HepG2 (cell line): ENCODE results near the gene FNDC3B. TPM values are rescaled to one million over a fixed set of nuclear protein-coding genes. Genes with fewer than 3 reads are reported as not detected.

Experiments
- ARNTL ChIP-seq: sonication (generic); formaldehyde crosslinking; IDR thresholded peaks from 2 replicates; pipeline ENCODE4 v1.4.0; 2020; ENCODE audit warnings: mild to moderate bottlenecking, missing genetic modification reagents
- BRCA1 ChIP-seq: sonication (generic); formaldehyde crosslinking; IDR thresholded peaks from 2 replicates; pipeline ENCODE4 v1.4.0; 2020; ENCODE audit warnings: missing genetic modification reagents
- DMAP1 ChIP-seq: IDR thresholded peaks from 2 replicates; pipeline ENCODE4 v1.6.1; 2016
- GTF2F1 ChIP-seq: fragments of 150-350 bp; IDR thresholded peaks from 2 replicates; pipeline ENCODE4 v1.6.1; 2014; ENCODE audit warnings: low read length
- HES4 ChIP-seq: sonication (generic); formaldehyde crosslinking; IDR thresholded peaks from 2 replicates; pipeline ENCODE4 v1.9.0; 2021; ENCODE audit warnings: mild to moderate bottlenecking, missing genetic modification reagents, borderline replicate concordance
- NCOA1 ChIP-seq: sonication (generic); formaldehyde crosslinking; IDR thresholded peaks from 2 replicates; pipeline ENCODE4 v1.9.0; 2021; ENCODE audit warnings: missing genetic modification reagents
- SNAPC2 ChIP-seq: sonication (generic); formaldehyde crosslinking; IDR thresholded peaks from 2 replicates; pipeline ENCODE4 v1.8.1; 2022; ENCODE audit warnings: mild to moderate bottlenecking, missing genetic modification reagents
- ZNF121 ChIP-seq: sonication (generic); formaldehyde crosslinking; IDR thresholded peaks from 2 replicates; pipeline ENCODE4 v1.5.0; 2020; ENCODE audit warnings: mild to moderate bottlenecking, missing genetic modification reagents
- ZNF17 ChIP-seq: sonication (generic); formaldehyde crosslinking; IDR thresholded peaks from 2 replicates; pipeline ENCODE4 v1.5.0; 2020; ENCODE audit warnings: mild to moderate bottlenecking, missing genetic modification reagents
- ZNF484 ChIP-seq: sonication (generic); formaldehyde crosslinking; IDR thresholded peaks from 2 replicates; pipeline ENCODE4 v1.5.1; 2020; ENCODE audit warnings: mild to moderate bottlenecking, low read depth, missing genetic modification reagents, borderline replicate concordance
- polyA plus RNA-seq, 8 experiments: library from polyadenylated mRNA; depleted of rRNA in 3 of 8; stranded (reverse) in 7 of 8; unstranded in 1 of 8; fragments of >200 nt; fragmentation: Illumina TruSeq in 4 of 8; extraction: Trizol in 4 of 8; gene quantifications; 2 replicates each; pipeline versions ENCODE4 v1.2.1 to v1.2.3, GENCODE V29; 2011 to 2016; ENCODE audit warnings: low read depth in 4 of 8, missing spikeins in 1 of 8, mixed read lengths in 1 of 8; ENCODE audit not compliant: insufficient read depth in 1 of 8
- total RNA-seq, 5 experiments: library from RNA; depleted of rRNA; stranded (reverse); fragments of >200 nt; fragmentation: Illumina TruSeq; extraction: Trizol; gene quantifications; 2 replicates each; pipeline ENCODE4 v1.2.3, GENCODE V29; 2016; ENCODE audit warnings: low read depth in 1 of 5
- TF ChIP-seq, protein P1 (sequence below): sonication (generic); formaldehyde crosslinking; IDR thresholded peaks from 2 replicates; pipeline ENCODE4 v1.4.0; 2020; ENCODE audit warnings: missing genetic modification reagents, low read depth, mild to moderate bottlenecking, borderline replicate concordance
- TF ChIP-seq, protein P2 (sequence below): IDR thresholded peaks from 2 replicates; pipeline ENCODE4 v1.6.1; 2016; ENCODE audit warnings: missing compliant biosample characterization, missing genetic modification reagents, borderline replicate concordance
- TF ChIP-seq, protein P3 (sequence below): IDR thresholded peaks from 2 replicates; pipeline ENCODE4 v1.6.1; 2016; ENCODE audit warnings: missing compliant biosample characterization, missing genetic modification reagents, borderline replicate concordance
- TF ChIP-seq, protein P4 (sequence below): sonication (generic); formaldehyde crosslinking; IDR thresholded peaks from 2 replicates; pipeline ENCODE4 v1.4.0; 2020; ENCODE audit warnings: missing genetic modification reagents
- TF ChIP-seq, protein P5 (sequence below): sonication (generic); formaldehyde crosslinking; IDR thresholded peaks from 2 replicates; pipeline ENCODE4 v1.4.0; 2020; ENCODE audit warnings: missing genetic modification reagents
- TF ChIP-seq, protein P6 (sequence below): IDR thresholded peaks from 2 replicates; pipeline ENCODE4 v1.6.1; 2016
- TF ChIP-seq, protein P7 (sequence below): sonication (generic); formaldehyde crosslinking; IDR thresholded peaks from 2 replicates; pipeline ENCODE4 v1.5.0; 2020; ENCODE audit warnings: missing genetic modification reagents, mild to moderate bottlenecking, borderline replicate concordance
- TF ChIP-seq, protein P8 (sequence below): sonication (generic); formaldehyde crosslinking; IDR thresholded peaks from 2 replicates; pipeline ENCODE4 v1.4.0; 2020; ENCODE audit warnings: mild to moderate bottlenecking, missing genetic modification reagents

FNDC3B gene
- total and polyA plus RNA-seq, 2 of the 13 experiments (the other 11 are each of a cell fraction or from before 2014, with no cell fraction given) = 74.8 to 103 TPM

DNA sequence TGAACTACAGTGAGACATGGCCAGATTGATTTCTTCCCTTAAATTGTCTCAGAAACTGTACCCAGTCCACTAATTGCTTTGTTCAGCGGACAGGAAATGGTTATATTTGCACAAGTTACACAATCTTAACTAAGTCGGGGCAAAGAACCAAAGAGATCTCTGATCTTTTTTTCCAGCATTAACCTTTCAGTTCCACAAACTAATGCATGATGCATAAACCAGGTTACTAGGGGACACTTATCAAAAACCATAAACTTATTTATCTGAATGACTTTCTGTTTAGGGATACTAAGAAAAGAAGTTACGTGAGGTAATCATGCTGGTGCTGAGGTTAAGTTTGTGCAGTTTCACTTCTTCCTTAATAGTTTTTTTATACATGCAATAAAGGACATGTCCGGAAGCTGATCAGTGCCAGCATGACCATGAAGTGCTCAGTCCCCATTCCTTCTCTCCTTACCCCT is 22.4 kb downstream of the FNDC3B start (continued):
- TF ChIP-seq, protein P1, sequence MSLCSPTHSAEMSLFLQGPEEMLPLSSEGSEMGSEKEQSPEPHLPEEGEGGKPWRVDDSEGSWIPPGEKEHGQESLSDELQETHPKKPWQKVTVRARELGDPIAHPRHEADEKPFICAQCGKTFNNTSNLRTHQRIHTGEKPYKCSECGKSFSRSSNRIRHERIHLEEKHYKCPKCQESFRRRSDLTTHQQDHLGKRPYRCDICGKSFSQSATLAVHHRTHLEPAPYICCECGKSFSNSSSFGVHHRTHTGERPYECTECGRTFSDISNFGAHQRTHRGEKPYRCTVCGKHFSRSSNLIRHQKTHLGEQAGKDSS = no peak
- TF ChIP-seq DMAP1 (CRISPR knock-in tag) = no peak; the same call in 1 of the 2 replicates
- TF ChIP-seq, protein P2, sequence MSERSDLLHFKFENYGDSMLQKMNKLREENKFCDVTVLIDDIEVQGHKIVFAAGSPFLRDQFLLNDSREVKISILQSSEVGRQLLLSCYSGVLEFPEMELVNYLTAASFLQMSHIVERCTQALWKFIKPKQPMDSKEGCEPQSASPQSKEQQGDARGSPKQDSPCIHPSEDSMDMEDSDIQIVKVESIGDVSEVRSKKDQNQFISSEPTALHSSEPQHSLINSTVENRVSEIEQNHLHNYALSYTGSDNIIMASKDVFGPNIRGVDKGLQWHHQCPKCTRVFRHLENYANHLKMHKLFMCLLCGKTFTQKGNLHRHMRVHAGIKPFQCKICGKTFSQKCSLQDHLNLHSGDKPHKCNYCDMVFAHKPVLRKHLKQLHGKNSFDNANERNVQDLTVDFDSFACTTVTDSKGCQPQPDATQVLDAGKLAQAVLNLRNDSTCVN (CRISPR knock-in tag) = no peak
- TF ChIP-seq ARNTL (CRISPR knock-in tag) = no peak
- no peak for TF ChIP-seq HES4 (CRISPR knock-in tag)
- no peak for TF ChIP-seq GTF2F1
- no peak for TF ChIP-seq NCOA1 (CRISPR knock-in tag)
- no peak for TF ChIP-seq BRCA1 (CRISPR knock-in tag)
- TF ChIP-seq, protein P3, sequence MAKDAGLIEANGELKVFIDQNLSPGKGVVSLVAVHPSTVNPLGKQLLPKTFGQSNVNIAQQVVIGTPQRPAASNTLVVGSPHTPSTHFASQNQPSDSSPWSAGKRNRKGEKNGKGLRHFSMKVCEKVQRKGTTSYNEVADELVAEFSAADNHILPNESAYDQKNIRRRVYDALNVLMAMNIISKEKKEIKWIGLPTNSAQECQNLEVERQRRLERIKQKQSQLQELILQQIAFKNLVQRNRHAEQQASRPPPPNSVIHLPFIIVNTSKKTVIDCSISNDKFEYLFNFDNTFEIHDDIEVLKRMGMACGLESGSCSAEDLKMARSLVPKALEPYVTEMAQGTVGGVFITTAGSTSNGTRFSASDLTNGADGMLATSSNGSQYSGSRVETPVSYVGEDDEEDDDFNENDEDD (CRISPR knock-in tag) = no peak
- no peak for TF ChIP-seq ZNF17 (CRISPR knock-in tag)
- TF ChIP-seq, protein P4, sequence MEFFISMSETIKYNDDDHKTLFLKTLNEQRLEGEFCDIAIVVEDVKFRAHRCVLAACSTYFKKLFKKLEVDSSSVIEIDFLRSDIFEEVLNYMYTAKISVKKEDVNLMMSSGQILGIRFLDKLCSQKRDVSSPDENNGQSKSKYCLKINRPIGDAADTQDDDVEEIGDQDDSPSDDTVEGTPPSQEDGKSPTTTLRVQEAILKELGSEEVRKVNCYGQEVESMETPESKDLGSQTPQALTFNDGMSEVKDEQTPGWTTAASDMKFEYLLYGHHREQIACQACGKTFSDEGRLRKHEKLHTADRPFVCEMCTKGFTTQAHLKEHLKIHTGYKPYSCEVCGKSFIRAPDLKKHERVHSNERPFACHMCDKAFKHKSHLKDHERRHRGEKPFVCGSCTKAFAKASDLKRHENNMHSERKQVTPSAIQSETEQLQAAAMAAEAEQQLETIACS (CRISPR knock-in tag) = no peak
- TF ChIP-seq SNAPC2 (CRISPR knock-in tag) = no peak
- TF ChIP-seq ZNF121 (CRISPR knock-in tag) = no peak
- TF ChIP-seq, protein P5, sequence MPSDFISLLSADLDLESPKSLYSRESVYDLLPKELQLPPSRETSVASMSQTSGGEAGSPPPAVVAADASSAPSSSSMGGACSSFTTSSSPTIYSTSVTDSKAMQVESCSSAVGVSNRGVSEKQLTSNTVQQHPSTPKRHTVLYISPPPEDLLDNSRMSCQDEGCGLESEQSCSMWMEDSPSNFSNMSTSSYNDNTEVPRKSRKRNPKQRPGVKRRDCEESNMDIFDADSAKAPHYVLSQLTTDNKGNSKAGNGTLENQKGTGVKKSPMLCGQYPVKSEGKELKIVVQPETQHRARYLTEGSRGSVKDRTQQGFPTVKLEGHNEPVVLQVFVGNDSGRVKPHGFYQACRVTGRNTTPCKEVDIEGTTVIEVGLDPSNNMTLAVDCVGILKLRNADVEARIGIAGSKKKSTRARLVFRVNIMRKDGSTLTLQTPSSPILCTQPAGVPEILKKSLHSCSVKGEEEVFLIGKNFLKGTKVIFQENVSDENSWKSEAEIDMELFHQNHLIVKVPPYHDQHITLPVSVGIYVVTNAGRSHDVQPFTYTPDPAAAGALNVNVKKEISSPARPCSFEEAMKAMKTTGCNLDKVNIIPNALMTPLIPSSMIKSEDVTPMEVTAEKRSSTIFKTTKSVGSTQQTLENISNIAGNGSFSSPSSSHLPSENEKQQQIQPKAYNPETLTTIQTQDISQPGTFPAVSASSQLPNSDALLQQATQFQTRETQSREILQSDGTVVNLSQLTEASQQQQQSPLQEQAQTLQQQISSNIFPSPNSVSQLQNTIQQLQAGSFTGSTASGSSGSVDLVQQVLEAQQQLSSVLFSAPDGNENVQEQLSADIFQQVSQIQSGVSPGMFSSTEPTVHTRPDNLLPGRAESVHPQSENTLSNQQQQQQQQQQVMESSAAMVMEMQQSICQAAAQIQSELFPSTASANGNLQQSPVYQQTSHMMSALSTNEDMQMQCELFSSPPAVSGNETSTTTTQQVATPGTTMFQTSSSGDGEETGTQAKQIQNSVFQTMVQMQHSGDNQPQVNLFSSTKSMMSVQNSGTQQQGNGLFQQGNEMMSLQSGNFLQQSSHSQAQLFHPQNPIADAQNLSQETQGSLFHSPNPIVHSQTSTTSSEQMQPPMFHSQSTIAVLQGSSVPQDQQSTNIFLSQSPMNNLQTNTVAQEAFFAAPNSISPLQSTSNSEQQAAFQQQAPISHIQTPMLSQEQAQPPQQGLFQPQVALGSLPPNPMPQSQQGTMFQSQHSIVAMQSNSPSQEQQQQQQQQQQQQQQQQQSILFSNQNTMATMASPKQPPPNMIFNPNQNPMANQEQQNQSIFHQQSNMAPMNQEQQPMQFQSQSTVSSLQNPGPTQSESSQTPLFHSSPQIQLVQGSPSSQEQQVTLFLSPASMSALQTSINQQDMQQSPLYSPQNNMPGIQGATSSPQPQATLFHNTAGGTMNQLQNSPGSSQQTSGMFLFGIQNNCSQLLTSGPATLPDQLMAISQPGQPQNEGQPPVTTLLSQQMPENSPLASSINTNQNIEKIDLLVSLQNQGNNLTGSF (CRISPR knock-in tag) = no peak
- TF ChIP-seq, protein P6, sequence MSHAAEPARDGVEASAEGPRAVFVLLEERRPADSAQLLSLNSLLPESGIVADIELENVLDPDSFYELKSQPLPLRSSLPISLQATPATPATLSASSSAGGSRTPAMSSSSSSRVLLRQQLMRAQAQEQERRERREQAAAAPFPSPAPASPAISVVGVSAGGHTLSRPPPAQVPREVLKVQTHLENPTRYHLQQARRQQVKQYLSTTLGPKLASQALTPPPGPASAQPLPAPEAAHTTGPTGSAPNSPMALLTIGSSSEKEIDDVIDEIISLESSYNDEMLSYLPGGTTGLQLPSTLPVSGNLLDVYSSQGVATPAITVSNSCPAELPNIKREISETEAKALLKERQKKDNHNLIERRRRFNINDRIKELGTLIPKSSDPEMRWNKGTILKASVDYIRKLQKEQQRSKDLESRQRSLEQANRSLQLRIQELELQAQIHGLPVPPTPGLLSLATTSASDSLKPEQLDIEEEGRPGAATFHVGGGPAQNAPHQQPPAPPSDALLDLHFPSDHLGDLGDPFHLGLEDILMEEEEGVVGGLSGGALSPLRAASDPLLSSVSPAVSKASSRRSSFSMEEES (CRISPR knock-in tag) = peak; percentile 49; the same call in 1 of the 2 replicates
- no peak for TF ChIP-seq ZNF484 (CRISPR knock-in tag)
- TF ChIP-seq, protein P7, sequence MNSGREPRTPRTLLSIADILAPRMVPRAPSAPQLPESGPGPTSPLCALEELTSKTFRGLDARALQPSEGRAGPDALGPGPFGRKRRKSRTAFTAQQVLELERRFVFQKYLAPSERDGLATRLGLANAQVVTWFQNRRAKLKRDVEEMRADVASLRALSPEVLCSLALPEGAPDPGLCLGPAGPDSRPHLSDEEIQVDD (CRISPR knock-in tag) = no peak
- TF ChIP-seq, protein P8, sequence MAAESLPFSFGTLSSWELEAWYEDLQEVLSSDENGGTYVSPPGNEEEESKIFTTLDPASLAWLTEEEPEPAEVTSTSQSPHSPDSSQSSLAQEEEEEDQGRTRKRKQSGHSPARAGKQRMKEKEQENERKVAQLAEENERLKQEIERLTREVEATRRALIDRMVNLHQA (CRISPR knock-in tag) = no peak
